ENCODE results near the gene TBC1D10B.

DNA sequence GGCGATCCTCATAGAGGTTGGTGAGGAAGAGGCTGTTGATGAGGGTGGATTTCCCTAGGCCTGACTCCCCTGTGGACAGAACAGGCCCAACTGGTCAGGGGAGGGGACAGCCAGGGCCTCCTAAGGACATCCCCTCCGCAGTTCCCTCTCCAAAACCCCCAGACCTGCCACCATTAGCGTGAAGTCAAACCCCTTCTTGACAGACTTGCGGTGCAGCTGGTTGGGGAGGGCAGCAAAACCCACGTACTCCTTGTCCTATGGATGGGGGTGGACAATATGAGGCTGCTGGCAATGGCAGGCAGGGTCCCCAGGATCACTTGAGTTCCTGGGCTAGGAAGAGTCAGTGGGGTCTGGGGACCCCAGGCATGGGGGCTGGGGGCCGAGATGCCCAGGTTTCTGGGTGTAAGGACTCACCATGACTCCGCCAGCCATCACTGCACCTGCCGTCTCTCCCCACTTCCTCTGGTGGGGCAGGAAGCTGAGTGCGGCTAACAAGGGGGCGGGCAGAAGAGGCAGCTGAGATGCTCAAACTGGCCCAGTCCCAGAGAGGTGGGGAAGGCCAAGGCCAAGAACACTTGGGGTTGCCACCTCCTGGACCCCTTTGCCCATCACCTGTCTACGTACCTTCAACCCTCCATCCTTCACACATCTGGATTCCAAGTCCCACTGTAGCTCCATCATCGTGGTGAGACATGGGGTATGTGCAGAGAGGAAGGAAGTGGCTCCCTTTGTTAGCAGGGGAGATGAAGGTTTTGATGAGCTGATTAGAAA, 12.0 kb upstream of the TBC1D10B start, which contains the start of gene SEPTIN1:
- TF ChIP-seq, protein P1, sequence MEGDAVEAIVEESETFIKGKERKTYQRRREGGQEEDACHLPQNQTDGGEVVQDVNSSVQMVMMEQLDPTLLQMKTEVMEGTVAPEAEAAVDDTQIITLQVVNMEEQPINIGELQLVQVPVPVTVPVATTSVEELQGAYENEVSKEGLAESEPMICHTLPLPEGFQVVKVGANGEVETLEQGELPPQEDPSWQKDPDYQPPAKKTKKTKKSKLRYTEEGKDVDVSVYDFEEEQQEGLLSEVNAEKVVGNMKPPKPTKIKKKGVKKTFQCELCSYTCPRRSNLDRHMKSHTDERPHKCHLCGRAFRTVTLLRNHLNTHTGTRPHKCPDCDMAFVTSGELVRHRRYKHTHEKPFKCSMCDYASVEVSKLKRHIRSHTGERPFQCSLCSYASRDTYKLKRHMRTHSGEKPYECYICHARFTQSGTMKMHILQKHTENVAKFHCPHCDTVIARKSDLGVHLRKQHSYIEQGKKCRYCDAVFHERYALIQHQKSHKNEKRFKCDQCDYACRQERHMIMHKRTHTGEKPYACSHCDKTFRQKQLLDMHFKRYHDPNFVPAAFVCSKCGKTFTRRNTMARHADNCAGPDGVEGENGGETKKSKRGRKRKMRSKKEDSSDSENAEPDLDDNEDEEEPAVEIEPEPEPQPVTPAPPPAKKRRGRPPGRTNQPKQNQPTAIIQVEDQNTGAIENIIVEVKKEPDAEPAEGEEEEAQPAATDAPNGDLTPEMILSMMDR (IDR thresholded peaks at IDR 0.05): no peak
- no peak for TF ChIP-seq ZFX (IDR thresholded peaks at IDR 0.05; ENCODE audit: borderline replicate concordance)

All from 22Rv1 (cell line).